DOHH2 (cell line): ENCODE data around the gene DLX2.

Source experiments
- H3F3A ChIP-seq: fragments of 200-600 bp; sonication (generic), shearing (Covaris generic); 2 replicates; pipeline ENCODE4 v1.6.0; 2016; ENCODE audit warnings: antibody characterized with exemption, mild to moderate bottlenecking; ENCODE audit not compliant: control insufficient read depth, insufficient read depth
- H3K27ac ChIP-seq: fragments of 200-600 bp; sonication (generic); 2 replicates; pipeline ENCODE4 v1.5.1; 2014; ENCODE audit warnings: low read depth, mild to moderate bottlenecking, low read length, moderate library complexity
- H3K27me3 ChIP-seq: fragments of 200-600 bp; sonication (generic); 2 replicates; pipeline ENCODE4 v1.6.1; 2014; ENCODE audit warnings: mild to moderate bottlenecking, low read length, mixed read lengths; ENCODE audit not compliant: control insufficient read depth
- H3K36me3 ChIP-seq: fragments of 200-600 bp; sonication (generic); 2 replicates; pipeline ENCODE4 v1.6.1; 2014; ENCODE audit warnings: mild to moderate bottlenecking, low read length, moderate library complexity, mixed read lengths; ENCODE audit not compliant: control insufficient read depth
- H3K4me1 ChIP-seq: fragments of 200-600 bp; sonication (generic); 2 replicates; pipeline ENCODE4 v1.6.1; 2014; ENCODE audit warnings: mild to moderate bottlenecking, low read length, mixed read lengths; ENCODE audit not compliant: control insufficient read depth
- H3K4me2 ChIP-seq: fragments of 200-600 bp; sonication (generic); 2 replicates; pipeline ENCODE4 v1.6.0; 2014; ENCODE audit warnings: mild to moderate bottlenecking, low read length, moderate library complexity
- H3K4me3 ChIP-seq: fragments of 200-600 bp; sonication (generic); 2 replicates; pipeline ENCODE4 v1.5.1; 2014; ENCODE audit warnings: mild to moderate bottlenecking, low read length, mixed read lengths
- H3K79me2 ChIP-seq: fragments of 200-600 bp; sonication (generic); 2 replicates; pipeline ENCODE4 v1.6.1; 2014; ENCODE audit warnings: mild to moderate bottlenecking, low read length, mixed read lengths; ENCODE audit not compliant: control insufficient read depth
- H3K9me2 ChIP-seq: fragments of 200-600 bp; sonication (generic); replicated peaks from 2 replicates; pipeline ENCODE4 v1.6.1; 2014; ENCODE audit warnings: mild to moderate bottlenecking, low read length, mixed read lengths; ENCODE audit not compliant: control insufficient read depth
- H3K9me3 ChIP-seq: fragments of 200-600 bp; sonication (generic); 2 replicates; pipeline ENCODE4 v1.6.1; 2014; ENCODE audit warnings: antibody characterized with exemption, low read length, mixed read lengths; ENCODE audit not compliant: control insufficient read depth, insufficient read depth
- H4K20me1 ChIP-seq: fragments of 200-600 bp; sonication (generic); 2 replicates; pipeline ENCODE4 v1.6.0; 2014; ENCODE audit warnings: low read depth, mild to moderate bottlenecking, antibody characterized with exemption, low read length, moderate library complexity; ENCODE audit not compliant: control insufficient read depth, insufficient read depth
- EZH2phosphoT487 ChIP-seq: fragments of 200-600 bp; sonication (generic); IDR thresholded peaks from 2 replicates; pipeline ENCODE4 v1.6.1; 2017; ENCODE audit warnings: borderline replicate concordance, mild to moderate bottlenecking, antibody characterized with exemption, low read length, moderate library complexity, mixed read lengths
- TF ChIP-seq, protein P1 (sequence below): fragments of 200-600 bp; sonication (generic); IDR thresholded peaks from one replicate; pipeline ENCODE4 v1.5.1; 2014; ENCODE audit warnings: antibody characterized with exemption, mild to moderate bottlenecking, low read depth, low read length; ENCODE audit not compliant: poor library complexity, severe bottlenecking

DLX2 gene

DNA sequence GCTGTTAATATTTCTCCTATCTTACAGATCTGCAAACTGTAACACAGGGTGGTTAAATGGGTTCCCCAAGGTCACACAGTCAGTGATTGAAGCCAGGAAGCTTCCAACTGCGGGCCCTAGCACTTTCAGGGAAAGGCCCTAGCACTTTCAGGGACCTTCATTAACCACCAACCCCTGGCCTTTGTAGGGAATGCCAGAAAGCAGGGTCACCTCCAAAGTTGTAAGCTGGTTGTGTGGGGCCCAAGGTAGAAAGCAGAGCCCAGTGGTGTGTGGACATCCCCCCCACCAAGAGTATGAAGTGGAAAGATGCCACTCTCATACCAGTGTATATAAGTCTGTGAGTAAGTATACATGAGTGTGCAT lies 4.4 kb downstream of the DLX2 start:
- TF ChIP-seq, protein P1, sequence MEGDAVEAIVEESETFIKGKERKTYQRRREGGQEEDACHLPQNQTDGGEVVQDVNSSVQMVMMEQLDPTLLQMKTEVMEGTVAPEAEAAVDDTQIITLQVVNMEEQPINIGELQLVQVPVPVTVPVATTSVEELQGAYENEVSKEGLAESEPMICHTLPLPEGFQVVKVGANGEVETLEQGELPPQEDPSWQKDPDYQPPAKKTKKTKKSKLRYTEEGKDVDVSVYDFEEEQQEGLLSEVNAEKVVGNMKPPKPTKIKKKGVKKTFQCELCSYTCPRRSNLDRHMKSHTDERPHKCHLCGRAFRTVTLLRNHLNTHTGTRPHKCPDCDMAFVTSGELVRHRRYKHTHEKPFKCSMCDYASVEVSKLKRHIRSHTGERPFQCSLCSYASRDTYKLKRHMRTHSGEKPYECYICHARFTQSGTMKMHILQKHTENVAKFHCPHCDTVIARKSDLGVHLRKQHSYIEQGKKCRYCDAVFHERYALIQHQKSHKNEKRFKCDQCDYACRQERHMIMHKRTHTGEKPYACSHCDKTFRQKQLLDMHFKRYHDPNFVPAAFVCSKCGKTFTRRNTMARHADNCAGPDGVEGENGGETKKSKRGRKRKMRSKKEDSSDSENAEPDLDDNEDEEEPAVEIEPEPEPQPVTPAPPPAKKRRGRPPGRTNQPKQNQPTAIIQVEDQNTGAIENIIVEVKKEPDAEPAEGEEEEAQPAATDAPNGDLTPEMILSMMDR, result no peak
- no peak for TF ChIP-seq EZH2phosphoT487
- no peaks in the 10 kb centered on the region for H3K79me2 ChIP-seq
- H3K4me3 ChIP-seq, result no peak overlapping the region
- H3K9me3 ChIP-seq, result no peaks in the 10 kb centered on the region
- no peaks in the 10 kb centered on the region for H3K36me3 ChIP-seq
- H3K27me3 ChIP-seq, result peaks cover 90% of the 10 kb centered on the region
- H4K20me1 ChIP-seq, result peaks cover 16% of the 10 kb centered on the region; the same call in 1 of the 2 replicates
- H3F3A ChIP-seq, result peaks cover 5% of the 10 kb centered on the region; the same call in 1 of the 2 replicates
- H3K4me2 ChIP-seq, result peak overlapping the region; percentile 79; the same call in 1 of the 2 replicates
- peaks cover 73% of the 10 kb centered on the region for H3K4me1 ChIP-seq
- no peaks in the 10 kb centered on the region for H3K9me2 ChIP-seq
- no peak overlapping the region for H3K27ac ChIP-seq

DNA sequence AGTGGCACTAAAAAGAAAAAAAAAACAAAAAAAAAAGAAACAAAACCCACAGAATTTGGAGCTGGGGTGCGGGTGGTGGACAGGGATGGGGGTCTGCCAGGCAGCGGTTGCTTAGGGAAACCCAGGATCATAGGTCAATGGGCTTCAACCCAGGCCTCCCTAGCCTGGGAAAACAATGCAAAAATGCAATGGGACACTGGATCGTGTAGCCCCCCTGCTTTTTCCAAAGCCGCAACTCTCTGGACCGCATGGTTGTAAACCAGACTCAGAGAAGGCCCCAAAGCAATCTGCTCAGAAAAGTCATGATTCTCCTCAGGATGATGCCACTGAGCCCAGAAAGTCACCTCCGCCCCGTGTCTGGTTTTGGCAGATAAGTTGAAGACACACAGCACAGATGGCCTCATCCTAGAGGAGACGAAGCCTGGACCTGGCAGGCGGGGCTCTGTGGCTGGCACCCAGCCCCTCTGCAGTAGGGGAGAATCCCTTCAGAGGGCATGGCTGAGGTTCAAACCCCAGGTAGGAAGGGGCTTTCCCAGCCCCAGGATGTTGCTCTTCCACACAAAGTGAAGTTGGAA lies 5.1 kb downstream of the DLX2 start:
- no peaks in the 10 kb centered on the region for H3K9me2 ChIP-seq
- H3K27me3 ChIP-seq, result peaks cover 96% of the 10 kb centered on the region
- H3F3A ChIP-seq, result peaks cover 5% of the 10 kb centered on the region; the same call in 1 of the 2 replicates
- H3K4me2 ChIP-seq, result no peak overlapping the region
- H4K20me1 ChIP-seq, result peaks cover 16% of the 10 kb centered on the region; the same call in 1 of the 2 replicates
- H3K4me1 ChIP-seq, result peaks cover 70% of the 10 kb centered on the region
- no peaks in the 10 kb centered on the region for H3K79me2 ChIP-seq
- no peaks in the 10 kb centered on the region for H3K9me3 ChIP-seq
- no peak for TF ChIP-seq EZH2phosphoT487
- TF ChIP-seq, protein P1, result no peak
- H3K27ac ChIP-seq, result no peak overlapping the region
- H3K36me3 ChIP-seq, result no peaks in the 10 kb centered on the region
- H3K4me3 ChIP-seq, result no peak overlapping the region

DNA sequence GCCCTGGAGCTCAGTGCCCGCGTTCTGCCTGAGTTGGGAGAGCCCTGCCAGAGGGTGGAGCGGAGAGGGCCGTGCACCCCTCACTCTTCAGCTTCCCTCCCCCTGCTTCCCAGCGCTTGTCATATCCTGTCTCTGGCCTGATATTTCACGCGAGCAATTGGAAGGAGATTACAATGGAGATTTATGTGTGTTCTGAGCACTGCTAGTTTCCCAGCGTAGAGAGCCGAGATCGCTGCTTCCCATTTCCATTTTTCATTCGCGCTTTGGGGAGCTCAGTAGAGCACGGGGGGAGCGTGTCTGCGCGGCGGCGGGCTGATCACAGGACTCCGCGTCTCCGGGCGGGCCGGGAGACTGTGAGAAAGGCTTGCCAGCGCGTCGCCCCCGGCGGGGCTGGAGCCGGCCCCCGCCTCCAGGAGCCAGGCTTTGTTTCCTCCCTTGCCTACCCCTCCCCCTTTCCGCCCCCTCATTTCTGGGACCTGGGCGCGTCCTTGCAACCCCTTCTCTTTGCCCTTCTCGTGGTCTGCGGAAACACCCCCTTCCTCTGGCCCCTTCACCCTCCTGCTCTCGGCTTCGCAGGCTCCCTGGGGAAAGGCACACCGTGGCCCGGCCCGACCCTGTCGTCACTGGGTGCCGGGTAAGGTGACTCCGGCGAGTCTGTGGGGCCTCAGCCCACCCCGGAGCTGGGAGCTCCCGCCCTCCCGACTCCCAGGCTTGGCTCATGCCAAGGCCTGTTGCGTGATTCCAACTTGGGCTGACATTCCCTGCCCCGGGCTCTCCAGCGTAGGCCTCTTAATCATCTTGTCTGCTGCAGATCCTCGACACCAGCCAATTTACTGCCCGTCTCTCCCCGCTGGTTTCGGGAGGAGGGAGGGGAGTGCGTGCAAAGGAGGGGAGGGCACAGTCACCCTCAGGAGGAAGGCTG lies 5.8 kb downstream of the DLX2 start:
- H3K4me3 ChIP-seq, result peak overlapping the region; percentile 79
- peaks cover 12% of the 10 kb centered on the region for H3F3A ChIP-seq
- H3K27me3 ChIP-seq, result peaks cover 99% of the 10 kb centered on the region
- H3K4me2 ChIP-seq, result peak overlapping the region; percentile 89
- no peaks in the 10 kb centered on the region for H3K9me3 ChIP-seq
- no peak overlapping the region for H3K27ac ChIP-seq
- no peaks in the 10 kb centered on the region for H3K36me3 ChIP-seq
- H3K9me2 ChIP-seq, result no peaks in the 10 kb centered on the region
- H3K4me1 ChIP-seq, result peaks cover 64% of the 10 kb centered on the region
- peaks cover 16% of the 10 kb centered on the region; the same call in 1 of the 2 replicates for H4K20me1 ChIP-seq
- TF ChIP-seq, protein P1, result no peak
- peak; percentile 80; the same call in 1 of the 2 replicates for TF ChIP-seq EZH2phosphoT487
- H3K79me2 ChIP-seq, result no peaks in the 10 kb centered on the region
